ENCODE data around the gene CD52. TPM values are rescaled to one million over a fixed set of nuclear protein-coding genes. Genes with fewer than 3 reads are reported as not detected.

CD52 gene
- total and polyA plus RNA-seq, 2 experiments from 2014 or later: 7.3 TPM; not detected in 1

- Histone ChIP-seq H4K20me1 (replicated peaks; ENCODE audit: insufficient read depth) (no peaks in the 10 kb centered on the region), H3K9me2 (ENCODE audit: insufficient read depth) (no peaks in the 10 kb centered on the region), H2AFZ (no peak overlapping the region), H3K4me1 (ENCODE audit: insufficient read depth) (peaks cover 29% of the 10 kb centered on the region), H3K4me3 (no peak overlapping the region), H3K4me2 (no peak overlapping the region), H3K27me3 (ENCODE audit: insufficient read depth) (no peaks in the 10 kb centered on the region), H3K27ac (ENCODE audit: low read depth) (0 out of 2 replicates have a peak overlapping the region, but pooled peaks have one; percentile 45), H3K79me2 (replicated peaks; ENCODE audit: insufficient read depth) (no peaks in the 10 kb centered on the region), H3F3A (replicated peaks; ENCODE audit: low read depth) (peaks cover 9% of the 10 kb centered on the region; the same call in 1 of the 2 replicates), H3K36me3 (ENCODE audit: insufficient read depth) (no peaks in the 10 kb centered on the region)
- no peaks in the 10 kb centered on the region; the same call in 2 of the 3 replicates for H3K9me3 Mint-ChIP-seq
- H3K4me1 Mint-ChIP-seq: peaks cover 29% of the 10 kb centered on the region
- no peak overlapping the region for H3K4me3 Mint-ChIP-seq
- DNase-seq (ENCODE audit: low spot score): peak; percentile 42
- peaks cover 3% of the 10 kb centered on the region; the same call in 1 of the 3 replicates for H3K36me3 Mint-ChIP-seq (ENCODE audit: low read depth)
- peaks cover 11% of the 10 kb centered on the region for H3K27me3 Mint-ChIP-seq (ENCODE audit: insufficient read depth, low read depth, poor library complexity)
- ATAC-seq: peak; percentile 44
- TF ChIP-seq EZH2phosphoT487 (IDR thresholded peaks at IDR 0.05; ENCODE audit: unreplicated experiment) (no peak), ETS1 (IDR thresholded peaks at IDR 0.05) (no peak), ZNF462 (CRISPR knock-in tag; IDR thresholded peaks at IDR 0.05) (no peak), ZNF114 (CRISPR knock-in tag; IDR thresholded peaks at IDR 0.05) (no peak), ZNF331 (CRISPR knock-in tag; IDR thresholded peaks at IDR 0.05; ENCODE audit: low read depth) (no peak), STAT1 (IDR thresholded peaks at IDR 0.05; ENCODE audit: unreplicated experiment) (no peak), CTCF (conservative IDR thresholded peaks at IDR 0.05; ENCODE audit: low read depth in 2 of 2) (no peak), EZH2 (IDR thresholded peaks at IDR 0.05; ENCODE audit: low read depth, unreplicated experiment) (no peak), JUNB (IDR thresholded peaks at IDR 0.05; ENCODE audit: unreplicated experiment) (no peak), NANOG (IDR thresholded peaks at IDR 0.05; ENCODE audit: borderline replicate concordance) (no peak), CREB1 (CRISPR knock-in tag; IDR thresholded peaks at IDR 0.05; ENCODE audit: low read depth) (no peak), POLR2AphosphoS5 (IDR thresholded peaks at IDR 0.05; ENCODE audit: low read depth) (no peak), REST (IDR thresholded peaks at IDR 0.05; ENCODE audit: unreplicated experiment) (no peak)
- H3K27ac Mint-ChIP-seq: peak overlapping the region; percentile 45
Measured at GRCh38 chr1:26315874-26316850, 1.6 kb upstream of the CD52 start.
